Activated CD8-positive, alpha-beta T cell treated with anti-CD3 and anti-CD28 coated beads for 36 hours (primary cell): ENCODE data around the gene KRT80. TPM values are rescaled to one million over a fixed set of nuclear protein-coding genes. Genes with fewer than 3 reads are reported as not detected.

ENCODE experiments used
- ATAC-seq: fragments of 200-7000 bp; cut with Tn5 transposase; one replicate; pipeline ENCODE4 v1.10.0; 2021; ENCODE audit warnings: mild to moderate bottlenecking, moderate library complexity
- CTCF ChIA-PET: fragments of 350-600 bp; sonication (Branson Sonifier 250); formaldehyde crosslinking; loops from one replicate; lab custom pipeline; 2021; ENCODE audit warnings: antibody characterized with exemption; lab: Charles Lee
- POLR2A ChIA-PET: fragments of 350-600 bp; sonication (Branson Sonifier 250); formaldehyde crosslinking; loops from one replicate; lab custom pipeline; 2021; ENCODE audit warnings: antibody characterized with exemption; lab: Charles Lee
- DNase-seq: peaks from one replicate; pipeline ENCODE4 v3.0.0-alpha.2; 2020
- H3K27ac Mint-ChIP-seq: one replicate; pipeline ENCODE4 v1.8.0; 2021; ENCODE audit warnings: mild to moderate bottlenecking, mixed read lengths
- H3K27me3 Mint-ChIP-seq: one replicate; pipeline ENCODE4 v1.8.0; 2021; ENCODE audit warnings: mixed read lengths
- H3K36me3 Mint-ChIP-seq: one replicate; pipeline ENCODE4 v1.8.0; 2021; ENCODE audit warnings: low read depth, mixed read lengths
- H3K4me1 Mint-ChIP-seq: one replicate; pipeline ENCODE4 v1.8.0; 2021; ENCODE audit warnings: low read depth, mixed read lengths
- H3K4me3 Mint-ChIP-seq: one replicate; pipeline ENCODE4 v1.8.0; 2021; ENCODE audit warnings: mild to moderate bottlenecking, moderate library complexity, mixed read lengths
- H3K9me3 Mint-ChIP-seq: one replicate; pipeline ENCODE4 v1.8.0; 2021; ENCODE audit warnings: mixed read lengths
- intact Hi-C: fragments of 100-400 bp; cut with micrococcal nuclease; formaldehyde crosslinking; loops from one replicate; pipeline ENCODE4 v1.10.0; 2022
- total RNA-seq, 2 experiments: library from RNA; stranded (reverse); gene quantifications; one replicate each; pipeline ENCODE4 v1.2.3, GENCODE V29; 2021
- TF ChIP-seq, protein P1 (sequence below): fragments of 200-600 bp; IDR thresholded peaks from one replicate; pipeline ENCODE4 v1.8.0; 2022; ENCODE audit warnings: antibody characterized with exemption, mild to moderate bottlenecking

Gene KRT80
- total RNA-seq, 2 experiments from 2014 or later: not detected

DNA sequence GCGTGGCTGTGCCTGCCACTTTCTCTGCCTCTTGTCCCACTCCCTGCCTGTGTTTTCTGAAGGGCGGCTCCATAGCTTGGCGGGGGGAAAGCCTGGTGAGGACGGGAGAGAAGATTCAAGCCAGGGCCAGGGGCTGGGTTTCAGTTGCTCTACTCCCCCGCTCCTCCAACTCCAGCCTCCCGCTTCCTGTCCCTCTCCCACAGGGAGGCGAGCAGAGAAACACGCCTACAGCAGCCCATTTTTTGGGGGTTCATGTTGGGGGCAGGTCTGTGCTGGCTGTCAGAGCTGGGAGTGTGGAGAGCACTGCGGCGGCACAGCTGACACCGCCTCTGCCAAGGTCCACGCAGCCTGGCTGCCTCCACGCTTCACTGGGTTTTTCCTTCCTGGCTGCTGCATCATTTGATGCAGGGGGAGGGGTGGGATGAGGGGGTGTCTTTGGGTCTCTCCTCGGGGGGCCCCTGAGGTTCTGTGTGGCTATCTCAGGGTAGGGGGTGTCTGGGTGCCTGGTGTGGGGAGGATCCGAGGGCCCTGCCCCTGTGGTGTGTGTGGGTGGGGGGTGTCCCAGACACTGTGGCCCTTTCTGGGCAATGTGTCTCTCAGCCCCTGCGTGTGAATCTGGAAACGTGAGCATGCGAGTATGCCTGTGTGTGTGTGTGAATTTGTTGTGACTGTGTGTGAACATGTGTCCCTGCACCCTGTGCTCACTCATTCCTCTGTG is 10.7 kb upstream of the KRT80 start:
- H3K4me3 Mint-ChIP-seq: no peak overlapping the region
- peaks cover 8% of the 10 kb centered on the region for H3K27me3 Mint-ChIP-seq
- ChIA-PET CTCF (interaction anchor here (1.0 kb wide), 1 partner anchor 11 kb away, joined by 3 read pairs; no protein-coding TSS in a partner anchor), POLR2A (no interaction called here)
- H3K36me3 Mint-ChIP-seq: no peaks in the 10 kb centered on the region
- ATAC-seq (peak; percentile 41), DNase-seq (peak; percentile 6)
- TF ChIP-seq, protein P1, sequence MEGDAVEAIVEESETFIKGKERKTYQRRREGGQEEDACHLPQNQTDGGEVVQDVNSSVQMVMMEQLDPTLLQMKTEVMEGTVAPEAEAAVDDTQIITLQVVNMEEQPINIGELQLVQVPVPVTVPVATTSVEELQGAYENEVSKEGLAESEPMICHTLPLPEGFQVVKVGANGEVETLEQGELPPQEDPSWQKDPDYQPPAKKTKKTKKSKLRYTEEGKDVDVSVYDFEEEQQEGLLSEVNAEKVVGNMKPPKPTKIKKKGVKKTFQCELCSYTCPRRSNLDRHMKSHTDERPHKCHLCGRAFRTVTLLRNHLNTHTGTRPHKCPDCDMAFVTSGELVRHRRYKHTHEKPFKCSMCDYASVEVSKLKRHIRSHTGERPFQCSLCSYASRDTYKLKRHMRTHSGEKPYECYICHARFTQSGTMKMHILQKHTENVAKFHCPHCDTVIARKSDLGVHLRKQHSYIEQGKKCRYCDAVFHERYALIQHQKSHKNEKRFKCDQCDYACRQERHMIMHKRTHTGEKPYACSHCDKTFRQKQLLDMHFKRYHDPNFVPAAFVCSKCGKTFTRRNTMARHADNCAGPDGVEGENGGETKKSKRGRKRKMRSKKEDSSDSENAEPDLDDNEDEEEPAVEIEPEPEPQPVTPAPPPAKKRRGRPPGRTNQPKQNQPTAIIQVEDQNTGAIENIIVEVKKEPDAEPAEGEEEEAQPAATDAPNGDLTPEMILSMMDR: no peak
- H3K9me3 Mint-ChIP-seq: no peaks in the 10 kb centered on the region
- no peak overlapping the region for H3K27ac Mint-ChIP-seq
- H3K4me1 Mint-ChIP-seq: peaks cover 6% of the 10 kb centered on the region
- intact Hi-C loops: no loop called here

DNA sequence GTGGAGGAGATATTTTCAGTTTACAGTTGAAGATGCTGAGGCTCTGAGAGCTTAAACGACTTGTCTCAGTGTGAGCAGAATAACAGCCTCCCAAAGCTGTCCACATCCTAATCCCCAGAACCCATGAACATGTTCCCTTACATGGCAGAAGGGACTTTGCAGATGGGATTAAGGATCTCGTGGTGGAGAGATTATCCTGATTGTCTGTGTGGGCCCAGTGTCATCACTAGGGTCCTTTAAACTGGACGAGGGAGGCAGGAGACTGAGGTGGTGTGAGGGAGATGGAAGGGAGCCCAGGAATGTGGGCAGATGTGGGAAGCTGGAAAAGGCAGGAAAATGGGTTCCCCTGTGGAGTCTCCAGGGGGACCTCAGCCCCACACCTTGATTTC is 9.6 kb upstream of the KRT80 start:
- Mint-ChIP-seq H3K27ac (no peak overlapping the region), H3K27me3 (peaks cover 8% of the 10 kb centered on the region), H3K4me3 (no peak overlapping the region), H3K4me1 (peaks cover 6% of the 10 kb centered on the region), H3K9me3 (no peaks in the 10 kb centered on the region), H3K36me3 (no peaks in the 10 kb centered on the region)
- CTCF ChIA-PET: interaction anchor here (0.7 to 1.1 kb wide), 3 partner anchors 9 to 679 kb away, joined by 3 read pairs; no protein-coding TSS in a partner anchor
- ATAC-seq (no peak), DNase-seq (no peak)
- intact Hi-C loops: no loop called here
- POLR2A ChIA-PET: no interaction called here
- TF ChIP-seq, protein P1: no peak

DNA sequence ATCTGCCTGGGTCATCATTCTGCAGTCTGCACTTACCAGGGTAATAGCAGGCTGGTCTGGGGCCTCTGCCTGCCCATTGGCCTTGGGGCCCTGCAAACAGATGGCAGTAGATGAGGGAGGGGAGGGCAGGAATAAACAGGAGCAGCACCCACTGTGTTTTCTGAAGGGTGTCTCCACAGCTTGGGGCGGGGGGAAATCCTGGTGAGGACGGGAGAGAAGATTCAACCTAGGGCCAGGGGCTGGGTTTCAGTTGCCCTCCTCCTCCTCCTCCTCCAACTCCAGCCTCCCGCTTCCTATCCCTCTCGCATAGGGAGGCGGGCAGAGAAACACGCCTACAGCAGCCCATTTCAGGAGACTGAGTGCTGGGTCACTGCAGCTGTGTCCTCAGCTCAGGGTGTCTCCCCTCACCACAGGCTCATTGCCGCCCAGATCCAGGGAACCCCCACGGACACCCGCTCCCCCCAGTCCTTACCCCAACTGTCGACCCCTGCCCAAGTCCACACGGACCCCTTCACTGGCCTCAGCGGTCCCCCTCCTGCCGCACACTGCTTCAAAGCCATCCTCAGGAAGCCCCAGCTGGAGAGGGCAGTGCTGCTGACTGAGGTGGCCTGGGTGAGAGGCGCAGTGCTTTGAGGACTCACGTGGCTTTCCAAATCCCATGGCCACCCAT is 9.1 kb upstream of the KRT80 start:
- intact Hi-C loops: no loop called here
- ATAC-seq (no peak), DNase-seq (no peak)
- CTCF ChIA-PET: interaction anchor here (0.7 to 1.1 kb wide), 2 partner anchors 10 to 680 kb away, joined by 3 read pairs; no protein-coding TSS in a partner anchor
- TF ChIP-seq, protein P1: no peak
- H3K4me1 Mint-ChIP-seq: peaks cover 6% of the 10 kb centered on the region
- H3K27me3 Mint-ChIP-seq: peaks cover 8% of the 10 kb centered on the region
- POLR2A ChIA-PET: no interaction called here
- H3K9me3 Mint-ChIP-seq: no peaks in the 10 kb centered on the region
- no peak overlapping the region for H3K4me3 Mint-ChIP-seq
- H3K27ac Mint-ChIP-seq: no peak overlapping the region
- H3K36me3 Mint-ChIP-seq: no peaks in the 10 kb centered on the region

DNA sequence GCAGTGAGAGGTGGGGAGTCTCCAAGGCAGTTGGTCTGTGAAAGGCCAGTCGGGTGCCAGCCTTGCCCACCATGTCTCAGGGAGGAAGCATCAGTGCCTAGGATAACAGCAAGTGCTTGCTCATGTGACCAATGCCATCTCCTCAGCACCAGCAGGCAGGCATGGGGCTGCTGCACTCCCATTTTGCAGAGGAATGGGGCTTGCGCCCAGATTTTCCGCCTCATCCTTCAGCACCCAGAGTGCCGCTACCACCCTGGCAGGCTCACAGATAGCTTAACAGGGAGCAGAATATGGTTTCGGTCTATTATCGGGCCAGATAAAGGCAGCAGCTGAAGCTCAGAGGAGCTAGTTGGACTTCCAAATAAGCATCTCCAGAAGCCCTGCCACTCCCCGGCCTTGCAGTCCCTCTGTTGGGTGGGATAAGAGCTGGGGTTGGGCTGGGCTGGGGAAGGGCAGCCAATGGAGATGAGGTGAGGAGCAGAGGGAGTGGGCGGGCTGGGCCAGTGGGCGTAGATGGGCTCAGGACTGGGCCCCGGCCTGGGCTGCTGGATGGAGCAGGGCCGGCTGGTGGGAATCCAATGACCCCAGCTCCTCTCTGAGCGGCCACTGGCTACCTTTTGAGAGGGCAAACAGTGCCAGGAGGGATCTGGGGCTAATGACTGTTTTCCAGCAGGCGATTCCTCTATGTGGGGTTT is 8.4 kb upstream of the KRT80 start:
- no peak for ATAC-seq
- no peaks in the 10 kb centered on the region for H3K9me3 Mint-ChIP-seq

More for the DNA sequence above, 8.4 kb upstream of the KRT80 start:
- TF ChIP-seq, protein P1: no peak
- no peak for DNase-seq
- H3K4me3 Mint-ChIP-seq: no peak overlapping the region
- POLR2A ChIA-PET: no interaction called here
- intact Hi-C loops: no loop called here
- H3K27me3 Mint-ChIP-seq: peaks cover 8% of the 10 kb centered on the region
- H3K27ac Mint-ChIP-seq: no peak overlapping the region
- CTCF ChIA-PET: interaction anchor here (1.1 kb wide), 1 partner anchor 11 kb away, joined by 3 read pairs; no protein-coding TSS in a partner anchor
- peaks cover 6% of the 10 kb centered on the region for H3K4me1 Mint-ChIP-seq
- H3K36me3 Mint-ChIP-seq: no peaks in the 10 kb centered on the region
